ENCODE measurements around the gene KRT37. TPM values are rescaled to one million over a fixed set of nuclear protein-coding genes. Genes with fewer than 3 reads are reported as not detected.
"Not testable (repeated sequence)": the region's sequence is repeated elsewhere in the genome, so short reads cannot be mapped to it uniquely, and the experiment has no call there.

The KRT37 gene
- total RNA-seq, 1 experiment from 2014 or later = not detected

GRCh38 chr17:41439375-41439774 is 15.0 kb upstream of the KRT37 start:
- in situ Hi-C loops (cut with HindIII; ENCODE audit: low sequenced_read_pairs) = no loop called here
- no peak for DNase-seq (ENCODE audit: low spot score)

GRCh38 chr17:41437769-41438168 is 13.4 kb upstream of the KRT37 start:
- DNase-seq (ENCODE audit: low spot score) = no peak
- in situ Hi-C loops (cut with HindIII; ENCODE audit: low sequenced_read_pairs) = no loop called here

- in situ Hi-C loops (cut with HindIII; ENCODE audit: low sequenced_read_pairs) = no loop called here
Measured at GRCh38 chr17:41437254-41437653, 12.9 kb upstream of the KRT37 start.

GRCh38 chr17:41434415-41434814 is 10.0 kb upstream of the KRT37 start:
- in situ Hi-C loops (cut with HindIII; ENCODE audit: low sequenced_read_pairs) = no loop called here
- DNase-seq (ENCODE audit: low spot score) = no peak

More at GRCh38 chr17:41437254-41437653, 12.9 kb upstream of the KRT37 start:
- DNase-seq (ENCODE audit: low spot score) = no peak

GRCh38 chr17:41434005-41434404 is 9.6 kb upstream of the KRT37 start:
- no peak for DNase-seq (ENCODE audit: low spot score)
- in situ Hi-C loops (cut with HindIII; ENCODE audit: low sequenced_read_pairs) = no loop called here

GRCh38 chr17:41433586-41433985 is 9.2 kb upstream of the KRT37 start:
- in situ Hi-C loops (cut with HindIII; ENCODE audit: low sequenced_read_pairs) = no loop called here
- DNase-seq (ENCODE audit: low spot score) = no peak

GRCh38 chr17:41430376-41430775 is 6.0 kb upstream of the KRT37 start:
- DNase-seq (ENCODE audit: low spot score); in situ Hi-C loops (cut with HindIII; ENCODE audit: low sequenced_read_pairs): not testable (repeated sequence)

- no peak for DNase-seq (ENCODE audit: low spot score)
- in situ Hi-C loops (cut with HindIII; ENCODE audit: low sequenced_read_pairs) = no loop called here
Measured at GRCh38 chr17:41429667-41430066, 5.3 kb upstream of the KRT37 start.

- in situ Hi-C loops (cut with HindIII; ENCODE audit: low sequenced_read_pairs) = no loop called here
- no peak for DNase-seq (ENCODE audit: low spot score)
Measured at GRCh38 chr17:41428591-41429291, 4.4 kb upstream of the KRT37 start.

- in situ Hi-C loops (cut with HindIII; ENCODE audit: low sequenced_read_pairs); DNase-seq (ENCODE audit: low spot score): not testable (repeated sequence)
Measured at GRCh38 chr17:41422586-41422985, 1.8 kb downstream of the KRT37 start.

- DNase-seq (ENCODE audit: low spot score) = no peak
- in situ Hi-C loops (cut with HindIII; ENCODE audit: low sequenced_read_pairs) = no loop called here
Measured at GRCh38 chr17:41421617-41422016, 2.8 kb downstream of the KRT37 start.

GRCh38 chr17:41421116-41421515 is 3.3 kb downstream of the KRT37 start:
- in situ Hi-C loops (cut with HindIII; ENCODE audit: low sequenced_read_pairs) = no loop called here
- no peak for DNase-seq (ENCODE audit: low spot score)

GRCh38 chr17:41420134-41420533 is 4.3 kb downstream of the KRT37 start:
- in situ Hi-C loops (cut with HindIII; ENCODE audit: low sequenced_read_pairs) = no loop called here
- no peak for DNase-seq (ENCODE audit: low spot score)

- no peak for DNase-seq (ENCODE audit: low spot score)
- in situ Hi-C loops (cut with HindIII; ENCODE audit: low sequenced_read_pairs) = no loop called here
Measured at GRCh38 chr17:41419716-41420115, 4.7 kb downstream of the KRT37 start.

- no peak for DNase-seq (ENCODE audit: low spot score)
- in situ Hi-C loops (cut with HindIII; ENCODE audit: low sequenced_read_pairs) = no loop called here
Measured at GRCh38 chr17:41418116-41418860, 6.1 kb downstream of the KRT37 start.

- no peak for DNase-seq (ENCODE audit: low spot score)
- in situ Hi-C loops (cut with HindIII; ENCODE audit: low sequenced_read_pairs) = no loop called here
Measured at GRCh38 chr17:41417576-41418015, 6.8 kb downstream of the KRT37 start.

- no peak for DNase-seq (ENCODE audit: low spot score)
- in situ Hi-C loops (cut with HindIII; ENCODE audit: low sequenced_read_pairs) = no loop called here
Measured at GRCh38 chr17:41417127-41417526, 7.3 kb downstream of the KRT37 start.

GRCh38 chr17:41416479-41416878 is 7.9 kb downstream of the KRT37 start:
- in situ Hi-C loops (cut with HindIII; ENCODE audit: low sequenced_read_pairs) = no loop called here

GRCh38 chr17:41415833-41416335 is 8.5 kb downstream of the KRT37 start:
- in situ Hi-C loops (cut with HindIII; ENCODE audit: low sequenced_read_pairs) = no loop called here
- no peak for DNase-seq (ENCODE audit: low spot score)

More at GRCh38 chr17:41416479-41416878, 7.9 kb downstream of the KRT37 start:
- DNase-seq (ENCODE audit: low spot score) = no peak

- no peak for DNase-seq (ENCODE audit: low spot score)
- in situ Hi-C loops (cut with HindIII; ENCODE audit: low sequenced_read_pairs) = no loop called here
Measured at GRCh38 chr17:41415411-41415810, 9.0 kb downstream of the KRT37 start.

Measured in G401 (cell line).